Activated T-cell treated with anti-CD3 and anti-CD28 coated beads for 4 hours (primary cell): ENCODE measurements around the gene CTNND2.

Experiments
- DNase-seq: peaks from one replicate; pipeline ENCODE4 v3.0.0-alpha.2; 2020

The CTNND2 gene

GRCh38 chr5:11590475-11590874 is 313.8 kb downstream of the CTNND2 start:
- no peak for DNase-seq

- no peak for DNase-seq
Measured at GRCh38 chr5:11588803-11589202, 315.4 kb downstream of the CTNND2 start.

- DNase-seq = no peak
Measured at GRCh38 chr5:11584017-11584416, 320.2 kb downstream of the CTNND2 start.

- no peak for DNase-seq
Measured at GRCh38 chr5:11579351-11579750, 324.9 kb downstream of the CTNND2 start.

- DNase-seq = no peak
Measured at GRCh38 chr5:11574787-11575186, 329.5 kb downstream of the CTNND2 start.

GRCh38 chr5:11573140-11573992 is 330.9 kb downstream of the CTNND2 start:
- no peak for DNase-seq

- no peak for DNase-seq
Measured at GRCh38 chr5:11564706-11565105, 339.5 kb downstream of the CTNND2 start.

GRCh38 chr5:11563822-11564221 is 340.4 kb downstream of the CTNND2 start:
- no peak for DNase-seq

GRCh38 chr5:11560915-11561697 is 343.1 kb downstream of the CTNND2 start:
- DNase-seq = no peak

GRCh38 chr5:11557063-11557462 is 347.2 kb downstream of the CTNND2 start:
- DNase-seq = no peak

GRCh38 chr5:11555171-11555570 is 349.1 kb downstream of the CTNND2 start:
- no peak for DNase-seq

GRCh38 chr5:11547730-11548129 is 356.5 kb downstream of the CTNND2 start:
- no peak for DNase-seq

- DNase-seq = no peak
Measured at GRCh38 chr5:11547140-11547539, 357.1 kb downstream of the CTNND2 start.

- DNase-seq = no peak
Measured at GRCh38 chr5:11540112-11540511, 364.1 kb downstream of the CTNND2 start.

- DNase-seq = no peak
Measured at GRCh38 chr5:11531811-11532555, 372.3 kb downstream of the CTNND2 start.

GRCh38 chr5:11528720-11529119 is 375.5 kb downstream of the CTNND2 start:
- no peak for DNase-seq

GRCh38 chr5:11527652-11528349 is 376.4 kb downstream of the CTNND2 start:
- no peak for DNase-seq

- no peak for DNase-seq
Measured at GRCh38 chr5:11525020-11525419, 379.2 kb downstream of the CTNND2 start.

GRCh38 chr5:11524188-11524587 is 380.1 kb downstream of the CTNND2 start:
- no peak for DNase-seq

GRCh38 chr5:11522796-11523195 is 381.4 kb downstream of the CTNND2 start:
- no peak for DNase-seq

- no peak for DNase-seq
Measured at GRCh38 chr5:11520241-11520930, 383.9 kb downstream of the CTNND2 start.

GRCh38 chr5:11519236-11519635 is 385.0 kb downstream of the CTNND2 start:
- DNase-seq = no peak
